ENCODE measurements around the gene CFAP74.

DNA sequence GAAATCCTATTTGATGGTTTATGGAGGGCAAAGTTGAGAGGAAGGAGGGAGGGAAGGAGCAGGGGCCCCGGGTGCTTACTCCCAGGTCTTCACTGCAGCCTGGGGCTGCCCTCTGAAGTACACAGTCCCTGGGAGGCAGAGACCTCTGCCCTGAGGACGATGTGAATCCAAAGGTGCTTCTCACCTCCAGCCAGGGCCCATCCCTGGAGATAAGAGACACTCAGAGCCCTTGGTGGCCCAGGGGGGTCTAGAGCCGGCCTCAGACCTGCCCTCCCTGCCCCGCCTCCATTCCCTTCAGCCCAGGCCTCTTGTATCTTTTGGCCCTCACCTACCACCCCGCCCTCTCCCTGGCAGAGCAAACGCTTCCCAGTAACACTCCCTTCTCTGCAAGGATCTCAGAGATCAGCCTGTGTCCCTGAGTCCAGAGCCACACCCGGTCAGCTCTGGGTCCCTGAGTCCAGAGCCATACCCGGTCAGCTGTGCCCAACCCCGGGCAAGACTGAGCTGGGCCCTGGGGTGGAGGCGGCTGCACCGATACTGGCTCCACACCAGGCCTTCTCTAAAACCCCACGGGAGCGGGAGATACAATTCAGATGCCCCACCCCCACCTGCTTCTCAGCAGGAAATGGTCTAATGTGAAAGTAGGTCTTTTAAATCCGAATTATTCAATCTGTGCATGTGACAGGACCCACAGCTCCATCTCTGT is 109.1 kb downstream of the CFAP74 start:
- TF ChIP-seq CTCF (optimal IDR thresholded peaks at IDR 0.05 in 1 of 3, IDR thresholded peaks at IDR 0.05 in 1 of 3, conservative IDR thresholded peaks at IDR 0.05 in 1 of 3; ENCODE audit: extremely low read depth in 1 of 3, insufficient read depth in 2 of 3, low read length in 3 of 3) (no peak), EZH2 (IDR thresholded peaks at IDR 0.05; ENCODE audit: low read length) (no peak)
